Right atrium auricular region (tissue), 2 donors: ENCODE results near the gene SPDL1. TPM values are rescaled to one million over a fixed set of nuclear protein-coding genes. Genes with fewer than 3 reads are reported as not detected.

ENCODE experiments used
- DNase-seq: peaks from one replicate; pipeline ENCODE4 v3.0.0-alpha.2; 2019; ENCODE audit warnings: low spot score
- H3K27ac ChIP-seq, 2 donors: fragments of 200-600 bp; sonication (generic); 1 replicate in 1 of 2; 2 replicates in 1 of 2; pipeline ENCODE4 v1.5.1; 2016 to 2019
- H3K27me3 ChIP-seq, 2 donors: fragments of 200-600 bp; sonication (generic); one replicate each; pipeline versions ENCODE4 v1.5.1 to v1.6.0; 2017 to 2019
- H3K36me3 ChIP-seq: fragments of 200-600 bp; sonication (generic); one replicate; pipeline ENCODE4 v1.5.1; 2016
- H3K4me1 ChIP-seq, 2 donors: fragments of 200-600 bp; sonication (generic); one replicate each; pipeline versions ENCODE4 v1.5.1 to v1.6.0; 2017 to 2019
- H3K4me3 ChIP-seq, 2 donors: fragments of 200-600 bp; sonication (generic); 1 replicate in 1 of 2; 2 replicates in 1 of 2; pipeline ENCODE4 v1.5.1; 2017 to 2019; ENCODE audit warnings: mild to moderate bottlenecking in 1 of 2, moderate library complexity in 1 of 2
- H3K9me3 ChIP-seq, 2 donors: fragments of 200-600 bp; sonication (generic); one replicate each; pipeline ENCODE4 v1.5.1; 2019
- CTCF ChIP-seq, 2 donors: fragments of 200-600 bp; sonication (generic); IDR thresholded peaks; one replicate each; pipeline ENCODE4 v1.5.1; 2019; ENCODE audit warnings: antibody characterized with exemption in 2 of 2
- total RNA-seq, 2 donors: library from RNA; depleted of rRNA; stranded (reverse); fragments of >200 nt; gene quantifications; one replicate each; pipeline ENCODE4 v1.1.0, GENCODE V29; 2016

The SPDL1 gene
- total RNA-seq, 2 donors from 2014 or later = 3.4 to 8.9 TPM

GRCh38 chr5:169544264-169544950 lies 39.2 kb upstream of the SPDL1 start:
- no peaks in the 10 kb centered on the region for H3K27me3 ChIP-seq
- no peaks in the 10 kb centered on the region for H3K36me3 ChIP-seq
- H3K4me1 ChIP-seq = no peaks in the 10 kb centered on the region
- DNase-seq = no peak
- peaks cover 0 to 10% of the 10 kb centered on the region in 2 donors for H3K9me3 ChIP-seq
- TF ChIP-seq CTCF (IDR thresholded peaks at IDR 0.05) = no peak
- H3K4me3 ChIP-seq = no peak overlapping the region
- H3K27ac ChIP-seq = no peak overlapping the region

GRCh38 chr5:169545762-169546161 lies 37.8 kb upstream of the SPDL1 start:
- Histone ChIP-seq H3K36me3 (no peaks in the 10 kb centered on the region), H3K27me3 (no peaks in the 10 kb centered on the region), H3K4me1 (no peaks in the 10 kb centered on the region), H3K9me3 (peaks cover 0 to 10% of the 10 kb centered on the region in 2 donors), H3K4me3 (no peak overlapping the region), H3K27ac (no peak overlapping the region)
- no peak for TF ChIP-seq CTCF (IDR thresholded peaks at IDR 0.05)
- DNase-seq = no peak

- DNase-seq = no peak
- Histone ChIP-seq H3K4me1 (no peaks in the 10 kb centered on the region), H3K36me3 (no peaks in the 10 kb centered on the region), H3K27ac (no peak overlapping the region), H3K27me3 (no peaks in the 10 kb centered on the region), H3K4me3 (no peak overlapping the region), H3K9me3 (peaks cover 0 to 8% of the 10 kb centered on the region in 2 donors)
- TF ChIP-seq CTCF (IDR thresholded peaks at IDR 0.05) = no peak
Measured at GRCh38 chr5:169546346-169546745, 37.2 kb upstream of the SPDL1 start.

GRCh38 chr5:169547508-169547907 lies 36.1 kb upstream of the SPDL1 start:
- TF ChIP-seq CTCF (IDR thresholded peaks at IDR 0.05) = no peak
- DNase-seq = no peak
- no peak overlapping the region for H3K27ac ChIP-seq
- no peaks in the 10 kb centered on the region for H3K4me1 ChIP-seq
- H3K4me3 ChIP-seq = no peak overlapping the region
- no peaks in the 10 kb centered on the region for H3K27me3 ChIP-seq
- no peaks in the 10 kb centered on the region for H3K36me3 ChIP-seq
- no peaks in the 10 kb centered on the region for H3K9me3 ChIP-seq

- no peaks in the 10 kb centered on the region for H3K27me3 ChIP-seq
- TF ChIP-seq CTCF (IDR thresholded peaks at IDR 0.05) = peak in 1 of 2 donors; percentile 62
- no peak for DNase-seq
Measured at GRCh38 chr5:169548315-169548714, 35.3 kb upstream of the SPDL1 start.

More at GRCh38 chr5:169548315-169548714, 35.3 kb upstream of the SPDL1 start:
- no peaks in the 10 kb centered on the region for H3K4me1 ChIP-seq
- H3K4me3 ChIP-seq = no peak overlapping the region
- no peaks in the 10 kb centered on the region for H3K36me3 ChIP-seq
- H3K27ac ChIP-seq = no peak overlapping the region
- no peaks in the 10 kb centered on the region for H3K9me3 ChIP-seq
